ENCODE measurements around the gene ADAM19.
"Not testable (repeated sequence)": the region's sequence is repeated elsewhere in the genome, so short reads cannot be mapped to it uniquely, and the experiment has no call there.

ADAM19 gene

GRCh38 chr5:157491471-157491995 lies 84.0 kb downstream of the ADAM19 start:
- Histone ChIP-seq H3K9ac (ENCODE audit: low read length) (no peak overlapping the region), H3K4me1 (ENCODE audit: insufficient read depth, low read length) (no peaks in the 10 kb centered on the region), H3K36me3 (ENCODE audit: insufficient read depth, low read length) (peaks cover 74% of the 10 kb centered on the region), H3K27ac (ENCODE audit: low read depth, low read length) (no peak overlapping the region), H3K27me3 (ENCODE audit: control insufficient read depth in 1 of 2, insufficient read depth in 2 of 2, low read length in 2 of 2) (no peaks in the 10 kb centered on the region), H3K4me3 (ENCODE audit: low read depth in 1 of 2, low read length in 2 of 2) (no peak overlapping the region), H3K9me3 (ENCODE audit: low read length) (no peaks in the 10 kb centered on the region)

GRCh38 chr5:157487358-157487757 lies 88.2 kb downstream of the ADAM19 start:
- Histone ChIP-seq H3K9ac (ENCODE audit: low read length) (no peak overlapping the region), H3K36me3 (ENCODE audit: insufficient read depth, low read length) (peaks cover 68% of the 10 kb centered on the region), H3K27ac (ENCODE audit: low read depth, low read length) (peak overlapping the region; percentile 22), H3K4me3 (ENCODE audit: low read depth in 1 of 2, low read length in 2 of 2) (no peak overlapping the region), H3K4me1 (ENCODE audit: insufficient read depth, low read length) (no peaks in the 10 kb centered on the region), H3K27me3 (ENCODE audit: control insufficient read depth in 1 of 2, insufficient read depth in 2 of 2, low read length in 2 of 2) (no peaks in the 10 kb centered on the region), H3K9me3 (ENCODE audit: low read length) (no peaks in the 10 kb centered on the region)

GRCh38 chr5:157486861-157487260 lies 88.7 kb downstream of the ADAM19 start:
- Histone ChIP-seq H3K4me3 (ENCODE audit: low read depth in 1 of 2, low read length in 2 of 2) (no peak overlapping the region), H3K36me3 (ENCODE audit: insufficient read depth, low read length) (peaks cover 69% of the 10 kb centered on the region), H3K27me3 (ENCODE audit: control insufficient read depth in 1 of 2, insufficient read depth in 2 of 2, low read length in 2 of 2) (no peaks in the 10 kb centered on the region), H3K4me1 (ENCODE audit: insufficient read depth, low read length) (no peaks in the 10 kb centered on the region), H3K27ac (ENCODE audit: low read depth, low read length) (no peak overlapping the region), H3K9me3 (ENCODE audit: low read length) (no peaks in the 10 kb centered on the region), H3K9ac (ENCODE audit: low read length) (no peak overlapping the region)

GRCh38 chr5:157486221-157486681 lies 89.3 kb downstream of the ADAM19 start:
- Histone ChIP-seq H3K4me1 (ENCODE audit: insufficient read depth, low read length) (no peaks in the 10 kb centered on the region), H3K36me3 (ENCODE audit: insufficient read depth, low read length) (peaks cover 69% of the 10 kb centered on the region), H3K27ac (ENCODE audit: low read depth, low read length) (no peak overlapping the region), H3K27me3 (ENCODE audit: control insufficient read depth in 1 of 2, insufficient read depth in 2 of 2, low read length in 2 of 2) (no peaks in the 10 kb centered on the region), H3K4me3 (ENCODE audit: low read depth in 1 of 2, low read length in 2 of 2) (no peak overlapping the region), H3K9ac (ENCODE audit: low read length) (no peak overlapping the region), H3K9me3 (ENCODE audit: low read length) (no peaks in the 10 kb centered on the region)

GRCh38 chr5:157485811-157486210 lies 89.8 kb downstream of the ADAM19 start:
- no peak overlapping the region for H3K4me3 ChIP-seq (ENCODE audit: low read depth in 1 of 2, low read length in 2 of 2)
- peaks cover 69% of the 10 kb centered on the region for H3K36me3 ChIP-seq (ENCODE audit: insufficient read depth, low read length)
- no peaks in the 10 kb centered on the region for H3K27me3 ChIP-seq (ENCODE audit: control insufficient read depth in 1 of 2, insufficient read depth in 2 of 2, low read length in 2 of 2)
- H3K4me1 ChIP-seq (ENCODE audit: insufficient read depth, low read length): no peaks in the 10 kb centered on the region
- H3K9ac ChIP-seq (ENCODE audit: low read length): no peak overlapping the region
- H3K9me3 ChIP-seq (ENCODE audit: low read length): no peaks in the 10 kb centered on the region
- no peak overlapping the region for H3K27ac ChIP-seq (ENCODE audit: low read depth, low read length)

GRCh38 chr5:157485340-157485739 lies 90.2 kb downstream of the ADAM19 start:
- H3K4me1 ChIP-seq (ENCODE audit: insufficient read depth, low read length): peaks cover 4% of the 10 kb centered on the region
- H3K4me3 ChIP-seq (ENCODE audit: low read depth in 1 of 2, low read length in 2 of 2): no peak overlapping the region
- H3K9ac ChIP-seq (ENCODE audit: low read length): no peak overlapping the region
- no peak overlapping the region for H3K27ac ChIP-seq (ENCODE audit: low read depth, low read length)
- no peaks in the 10 kb centered on the region for H3K27me3 ChIP-seq (ENCODE audit: control insufficient read depth in 1 of 2, insufficient read depth in 2 of 2, low read length in 2 of 2)
- peaks cover 69% of the 10 kb centered on the region for H3K36me3 ChIP-seq (ENCODE audit: insufficient read depth, low read length)
- H3K9me3 ChIP-seq (ENCODE audit: low read length): no peaks in the 10 kb centered on the region

- H3K4me3 ChIP-seq (ENCODE audit: low read depth in 1 of 2, low read length in 2 of 2): no peak overlapping the region
- H3K9ac ChIP-seq (ENCODE audit: low read length): no peak overlapping the region
- H3K4me1 ChIP-seq (ENCODE audit: insufficient read depth, low read length): peaks cover 10% of the 10 kb centered on the region
- no peaks in the 10 kb centered on the region for H3K9me3 ChIP-seq (ENCODE audit: low read length)
- no peaks in the 10 kb centered on the region for H3K27me3 ChIP-seq (ENCODE audit: control insufficient read depth in 1 of 2, insufficient read depth in 2 of 2, low read length in 2 of 2)
- peaks cover 66% of the 10 kb centered on the region for H3K36me3 ChIP-seq (ENCODE audit: insufficient read depth, low read length)
- H3K27ac ChIP-seq (ENCODE audit: low read depth, low read length): no peak overlapping the region
Measured at GRCh38 chr5:157484768-157485167, 90.8 kb downstream of the ADAM19 start.

GRCh38 chr5:157482702-157483101 lies 92.9 kb downstream of the ADAM19 start:
- H3K4me1 ChIP-seq (ENCODE audit: insufficient read depth, low read length): peaks cover 28% of the 10 kb centered on the region
- H3K36me3 ChIP-seq (ENCODE audit: insufficient read depth, low read length): peaks cover 47% of the 10 kb centered on the region

GRCh38 chr5:157481666-157482065 lies 93.9 kb downstream of the ADAM19 start:
- Histone ChIP-seq H3K4me1 (ENCODE audit: insufficient read depth, low read length) (peaks cover 38% of the 10 kb centered on the region), H3K36me3 (ENCODE audit: insufficient read depth, low read length) (peaks cover 39% of the 10 kb centered on the region), H3K9me3 (ENCODE audit: low read length) (no peaks in the 10 kb centered on the region), H3K27me3 (ENCODE audit: control insufficient read depth in 1 of 2, insufficient read depth in 2 of 2, low read length in 2 of 2) (no peaks in the 10 kb centered on the region), H3K9ac (ENCODE audit: low read length) (no peak overlapping the region), H3K4me3 (ENCODE audit: low read depth in 1 of 2, low read length in 2 of 2) (no peak overlapping the region), H3K27ac (ENCODE audit: low read depth, low read length) (no peak overlapping the region)

More at GRCh38 chr5:157482702-157483101, 92.9 kb downstream of the ADAM19 start:
- not testable (repeated sequence) for H3K27me3 ChIP-seq (ENCODE audit: control insufficient read depth in 1 of 2, insufficient read depth in 2 of 2, low read length in 2 of 2); H3K27ac ChIP-seq (ENCODE audit: low read depth, low read length); H3K9ac ChIP-seq (ENCODE audit: low read length); H3K4me3 ChIP-seq (ENCODE audit: low read depth in 1 of 2, low read length in 2 of 2); H3K9me3 ChIP-seq (ENCODE audit: low read length)

- Histone ChIP-seq H3K4me3 (ENCODE audit: low read depth in 1 of 2, low read length in 2 of 2) (no peak overlapping the region), H3K9me3 (ENCODE audit: low read length) (no peaks in the 10 kb centered on the region), H3K36me3 (ENCODE audit: insufficient read depth, low read length) (peaks cover 35% of the 10 kb centered on the region), H3K27me3 (ENCODE audit: control insufficient read depth in 1 of 2, insufficient read depth in 2 of 2, low read length in 2 of 2) (no peaks in the 10 kb centered on the region), H3K9ac (ENCODE audit: low read length) (no peak overlapping the region), H3K27ac (ENCODE audit: low read depth, low read length) (no peak overlapping the region), H3K4me1 (ENCODE audit: insufficient read depth, low read length) (peaks cover 41% of the 10 kb centered on the region)
Measured at GRCh38 chr5:157481265-157481664, 94.3 kb downstream of the ADAM19 start.

GRCh38 chr5:157479612-157480510 lies 95.7 kb downstream of the ADAM19 start:
- Histone ChIP-seq H3K4me1 (ENCODE audit: insufficient read depth, low read length) (peaks cover 51% of the 10 kb centered on the region), H3K27ac (ENCODE audit: low read depth, low read length) (peak overlapping the region; percentile 75), H3K36me3 (ENCODE audit: insufficient read depth, low read length) (peaks cover 27% of the 10 kb centered on the region), H3K9ac (ENCODE audit: low read length) (no peak overlapping the region), H3K4me3 (ENCODE audit: low read depth in 1 of 2, low read length in 2 of 2) (no peak overlapping the region), H3K27me3 (ENCODE audit: control insufficient read depth in 1 of 2, insufficient read depth in 2 of 2, low read length in 2 of 2) (no peaks in the 10 kb centered on the region), H3K9me3 (ENCODE audit: low read length) (no peaks in the 10 kb centered on the region)
